CD4-positive, alpha-beta T cell treated with Interleukin-17A for 1 hour (primary cell): Measurements from ENCODE around the gene CMA1.
"Not testable (repeated sequence)": the region's sequence is repeated elsewhere in the genome, so short reads cannot be mapped to it uniquely, and the experiment has no call there.

Experiments used
- DNase-seq: peaks from one replicate; pipeline ENCODE4 v3.0.0-alpha.2; 2020

CMA1 gene, protein sequence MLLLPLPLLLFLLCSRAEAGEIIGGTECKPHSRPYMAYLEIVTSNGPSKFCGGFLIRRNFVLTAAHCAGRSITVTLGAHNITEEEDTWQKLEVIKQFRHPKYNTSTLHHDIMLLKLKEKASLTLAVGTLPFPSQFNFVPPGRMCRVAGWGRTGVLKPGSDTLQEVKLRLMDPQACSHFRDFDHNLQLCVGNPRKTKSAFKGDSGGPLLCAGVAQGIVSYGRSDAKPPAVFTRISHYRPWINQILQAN

DNA sequence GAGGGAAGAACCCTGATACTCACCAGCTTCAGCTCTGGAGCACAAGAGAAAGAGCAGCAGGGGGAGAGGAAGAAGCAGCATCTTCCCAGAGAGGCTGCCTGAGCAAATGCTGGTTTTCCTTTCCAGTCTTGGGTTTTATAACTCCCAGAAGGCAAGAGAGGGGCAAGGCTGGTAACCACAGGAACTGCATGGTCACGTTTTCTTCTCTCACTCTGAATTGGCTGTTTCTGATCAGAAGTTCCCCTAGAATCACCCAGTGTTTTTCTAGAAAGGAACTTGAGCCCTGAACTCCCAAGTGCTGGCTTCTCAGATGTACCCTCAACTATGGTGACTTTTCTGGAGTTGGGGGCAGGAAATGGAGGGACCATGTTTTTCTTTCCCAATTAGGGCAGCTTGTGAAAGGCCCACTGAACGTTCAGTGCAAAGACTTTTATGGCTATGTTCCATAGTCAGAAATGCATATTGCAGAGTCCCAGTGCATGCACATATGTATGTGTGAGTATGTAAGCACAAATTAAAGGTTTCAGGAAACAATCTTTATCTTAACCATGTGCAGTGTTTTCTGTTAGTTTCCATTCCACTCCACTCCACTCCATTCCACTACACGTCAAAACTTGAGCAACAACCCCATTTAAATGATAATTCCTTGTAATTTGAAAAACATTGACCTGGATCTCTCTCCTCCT lies at the start of gene CMA1:
Gene CMA1 (minus strand): TSS at position 111 of the 686 bp plus-strand sequence. CDS start 30 bp downstream, at position 81.
- DNase-seq, result no peak

DNA sequence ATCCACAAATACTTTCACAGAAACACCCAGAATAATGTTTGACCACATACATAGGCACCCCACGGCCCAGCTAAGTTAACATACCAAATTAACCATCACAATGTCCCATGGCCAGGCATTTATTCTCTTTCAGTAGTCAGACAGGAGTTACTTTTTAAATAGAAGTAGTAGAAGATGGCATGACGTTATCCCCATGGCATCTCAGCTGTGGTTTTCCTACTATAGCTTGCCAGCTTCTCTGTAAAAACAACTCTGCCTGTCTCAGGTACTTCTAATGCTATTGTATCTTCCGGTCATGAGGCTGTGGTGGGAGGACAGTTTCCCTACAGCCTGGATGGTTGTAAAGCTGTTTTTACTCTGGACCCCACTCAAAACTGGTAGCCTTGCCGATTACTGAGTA lies 48.7 kb upstream of the CMA1 start:
- no peak for DNase-seq

DNA sequence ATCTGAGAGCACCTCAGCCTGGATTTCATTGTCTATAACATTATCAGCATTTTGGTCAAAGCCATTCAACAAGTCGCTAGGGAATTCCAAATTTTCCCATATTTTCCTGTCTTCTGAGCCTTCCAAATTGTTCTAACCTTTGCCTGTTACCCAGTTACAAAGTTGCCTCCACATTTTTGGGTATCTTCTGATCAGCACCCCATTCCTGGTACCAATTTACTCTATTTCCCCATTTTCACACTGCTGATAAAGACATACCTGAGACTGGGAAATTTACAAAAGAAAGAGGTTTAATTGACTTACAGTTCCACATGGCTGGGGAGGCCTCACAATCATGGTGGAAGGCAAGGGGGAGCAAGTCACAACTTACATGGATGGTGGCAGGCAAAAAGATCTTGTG lies 41.0 kb upstream of the CMA1 start:
- DNase-seq, result not testable (repeated sequence)

DNA sequence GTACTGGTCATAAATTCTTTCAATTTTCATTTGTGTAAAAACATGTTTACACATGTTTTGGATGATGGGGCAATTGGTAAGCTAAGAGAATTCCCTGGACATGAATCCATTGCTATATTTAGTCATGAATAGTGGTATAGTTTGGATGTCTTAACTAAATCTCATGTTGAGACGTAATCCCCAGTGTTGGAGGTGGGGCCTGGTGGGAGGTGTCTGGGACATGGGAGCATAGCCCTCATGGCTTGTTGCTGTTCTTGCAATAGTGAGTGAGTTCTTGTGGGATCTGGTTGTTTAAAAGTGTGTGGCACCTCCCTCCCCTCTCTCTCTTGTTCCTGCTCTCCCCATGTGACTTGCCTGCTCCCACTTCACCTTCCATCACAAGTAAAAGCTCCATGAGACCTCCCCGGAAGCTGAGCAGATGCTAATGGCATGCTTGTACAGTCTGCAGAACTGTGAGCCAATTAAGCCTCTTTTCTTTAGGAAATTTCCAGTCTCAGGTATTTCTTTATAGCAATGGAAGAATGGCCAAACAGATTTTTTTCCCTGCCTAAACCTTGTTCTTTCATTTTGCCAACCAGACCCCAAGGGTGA lies 34.4 kb upstream of the CMA1 start:
- no peak for DNase-seq

DNA sequence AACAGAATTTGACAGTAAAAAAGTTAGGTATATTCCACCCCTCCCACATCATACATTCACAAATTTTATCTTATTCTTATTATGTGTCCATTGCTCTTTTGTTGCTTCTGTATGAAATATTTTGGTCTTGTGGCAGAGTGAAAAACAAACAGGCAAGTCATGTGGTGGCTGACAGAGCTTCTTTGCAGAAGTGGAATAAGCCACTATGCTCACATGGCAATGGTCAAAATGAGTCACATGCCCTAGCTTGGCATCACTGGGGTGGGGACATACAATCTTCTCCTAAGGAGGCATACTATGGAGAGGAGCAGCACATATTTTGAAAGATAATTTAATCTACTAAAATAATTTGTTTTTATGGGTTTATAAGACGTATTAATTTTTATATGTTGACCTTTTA lies 27.7 kb upstream of the CMA1 start:
- no peak for DNase-seq

DNA sequence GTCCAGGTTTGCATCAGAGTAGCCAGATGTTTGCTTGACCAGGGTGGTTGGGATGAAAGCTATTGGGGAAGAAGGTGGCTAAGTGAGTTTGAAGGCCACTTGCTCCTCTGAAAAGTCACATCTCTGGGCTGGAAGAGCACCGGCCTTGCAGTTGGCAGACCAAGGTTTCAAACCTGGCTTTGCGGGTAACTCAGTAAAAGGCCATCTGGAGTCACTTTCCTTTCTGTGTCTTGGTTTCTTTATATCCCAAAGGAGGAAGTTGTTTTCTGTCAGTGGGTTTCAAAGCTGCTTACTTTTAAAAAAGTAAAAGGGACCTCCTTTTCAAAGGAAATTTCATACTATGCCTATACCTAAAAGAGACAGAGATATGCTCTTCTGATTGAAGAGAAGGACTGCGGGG lies 26.2 kb upstream of the CMA1 start:
- no peak for DNase-seq

DNA sequence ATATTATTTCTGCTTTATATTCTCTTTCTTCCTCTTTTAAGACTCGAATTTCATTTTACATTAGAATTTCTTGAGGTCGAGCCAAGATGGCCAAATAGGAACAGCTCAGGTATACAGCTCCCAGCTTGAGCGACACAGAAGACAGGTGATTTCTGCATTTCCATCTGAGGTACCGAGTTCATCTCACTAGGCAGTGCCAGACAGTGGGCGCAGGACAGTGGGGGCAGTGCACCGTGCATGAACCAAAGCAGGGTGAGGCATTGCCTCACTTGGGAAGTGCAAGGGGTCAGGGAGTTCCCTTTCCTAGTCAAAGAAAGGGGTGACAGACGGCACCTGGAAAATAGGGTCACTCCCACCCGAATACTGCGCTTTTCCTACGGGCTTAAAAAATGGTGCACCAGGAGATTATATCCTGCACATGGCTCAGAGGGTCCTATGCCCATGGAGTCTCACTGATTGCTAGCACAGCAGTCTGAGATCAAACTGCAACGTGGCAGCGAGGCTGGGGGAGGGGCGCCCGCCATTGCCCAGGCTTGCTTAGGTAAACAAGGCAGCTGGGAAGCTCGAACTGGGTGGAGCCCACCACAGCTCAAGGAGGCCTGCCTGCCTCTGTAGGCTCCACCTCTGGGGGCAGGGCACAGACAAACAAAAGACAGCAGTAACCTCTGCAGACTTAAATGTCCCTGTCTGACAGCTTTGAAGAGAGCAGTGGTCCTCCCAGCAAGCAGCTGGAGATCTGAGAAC lies 18.0 kb upstream of the CMA1 start:
- DNase-seq, result not testable (repeated sequence)

DNA sequence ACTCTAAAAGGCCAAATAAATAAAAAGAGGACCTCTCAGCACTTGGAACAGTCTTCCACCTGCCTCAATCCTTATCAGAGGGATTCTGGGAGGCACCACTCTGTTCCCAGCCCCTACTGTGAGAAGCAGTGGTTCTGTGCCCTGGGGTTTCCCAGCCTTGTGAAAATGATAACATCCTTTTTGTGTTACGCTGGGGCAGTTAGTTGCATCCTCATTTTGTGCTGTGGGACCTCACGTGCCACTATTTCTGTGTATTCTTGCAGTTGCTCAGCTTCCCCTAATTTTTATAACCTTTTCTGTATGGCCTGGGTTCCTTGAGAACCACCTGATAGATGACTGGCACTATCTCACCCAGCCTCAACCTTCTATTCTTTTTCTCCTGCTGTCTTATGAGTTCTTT lies 10.8 kb upstream of the CMA1 start:
- no peak for DNase-seq

DNA sequence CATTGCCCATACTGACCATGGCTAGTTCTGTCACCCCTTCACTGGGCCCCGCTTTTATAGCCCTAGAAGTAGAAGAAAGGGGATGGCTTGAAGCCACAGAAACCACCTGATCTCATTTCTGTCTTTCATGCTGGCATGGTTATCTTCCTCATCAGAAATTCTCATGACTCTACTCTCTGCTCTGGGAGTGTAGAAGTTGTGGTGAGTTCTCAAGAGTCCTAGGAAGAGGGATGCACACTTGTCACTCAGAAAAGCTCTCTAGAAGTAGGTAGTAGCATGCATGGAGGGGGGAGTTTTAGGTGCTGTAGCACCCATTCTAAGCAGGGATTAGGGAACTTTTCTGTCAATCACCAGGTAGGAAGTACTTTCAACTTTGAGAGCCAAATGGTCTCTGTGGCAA lies 6.1 kb upstream of the CMA1 start:
- no peak for DNase-seq

DNA sequence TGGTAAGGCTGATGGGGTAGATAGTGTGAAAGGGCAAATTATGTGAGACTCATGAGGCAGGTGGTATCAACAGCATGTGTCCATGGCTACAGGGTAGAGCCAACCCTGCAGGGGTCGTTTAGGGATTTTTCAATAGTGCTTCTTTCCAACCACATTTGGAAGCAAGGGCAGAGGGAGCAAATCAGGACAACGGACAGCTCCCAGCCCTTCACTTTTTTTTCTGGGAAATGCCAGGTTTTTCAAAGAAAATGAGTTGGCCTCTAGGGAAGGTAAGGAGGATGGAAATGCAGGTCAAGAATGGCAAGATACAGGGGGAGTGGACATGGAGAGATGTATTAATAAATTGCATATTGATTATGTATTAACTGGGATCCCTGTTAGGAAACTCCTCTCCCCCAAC lies 4.9 kb upstream of the CMA1 start:
- no peak for DNase-seq

DNA sequence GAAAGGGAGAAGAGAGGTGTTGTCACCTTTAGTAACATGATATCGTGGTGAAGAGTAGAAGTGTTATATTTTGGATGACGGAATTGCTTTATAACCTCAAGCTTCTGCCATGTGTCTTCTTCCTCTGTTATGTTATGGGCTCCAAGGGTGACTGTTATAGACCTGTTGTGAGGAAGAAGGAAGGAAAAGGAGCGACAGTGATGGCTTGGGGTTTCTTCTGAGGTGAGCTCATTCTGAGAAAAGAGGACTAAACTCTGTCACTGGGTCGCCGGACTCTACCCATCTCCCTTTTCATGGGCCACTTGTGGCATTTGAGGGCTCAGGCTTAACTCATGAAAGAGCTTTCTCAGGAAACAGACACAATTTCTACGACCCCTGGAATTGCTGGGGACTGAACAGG lies 1.6 kb downstream of the CMA1 start:
- DNase-seq, result no peak

DNA sequence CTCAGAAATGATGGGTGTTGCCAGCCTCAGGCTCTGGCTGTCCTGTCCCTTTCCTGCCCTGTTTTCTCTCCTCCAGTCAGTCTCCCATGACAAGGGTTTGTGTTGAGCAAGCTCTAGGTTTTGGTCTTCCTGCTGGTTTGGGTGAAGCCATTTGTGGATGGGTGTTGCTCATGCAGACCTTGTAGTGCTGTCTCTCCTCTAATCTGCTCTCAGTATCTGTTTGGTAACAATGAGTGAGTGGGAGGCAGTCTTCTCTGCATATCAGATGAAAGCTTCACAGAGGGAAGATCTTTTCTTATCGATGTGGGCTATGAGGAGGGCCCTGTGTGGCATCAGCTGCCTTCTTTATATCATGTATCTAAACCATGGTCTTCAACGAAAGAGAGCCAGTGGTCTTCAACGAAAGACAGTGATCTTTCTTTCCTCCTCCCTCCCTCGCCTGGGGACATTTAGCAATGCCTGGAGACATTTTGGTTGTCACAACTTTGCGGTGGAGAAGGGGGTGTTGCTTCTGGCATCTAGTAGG lies 3.6 kb downstream of the CMA1 start:
- no peak for DNase-seq

DNA sequence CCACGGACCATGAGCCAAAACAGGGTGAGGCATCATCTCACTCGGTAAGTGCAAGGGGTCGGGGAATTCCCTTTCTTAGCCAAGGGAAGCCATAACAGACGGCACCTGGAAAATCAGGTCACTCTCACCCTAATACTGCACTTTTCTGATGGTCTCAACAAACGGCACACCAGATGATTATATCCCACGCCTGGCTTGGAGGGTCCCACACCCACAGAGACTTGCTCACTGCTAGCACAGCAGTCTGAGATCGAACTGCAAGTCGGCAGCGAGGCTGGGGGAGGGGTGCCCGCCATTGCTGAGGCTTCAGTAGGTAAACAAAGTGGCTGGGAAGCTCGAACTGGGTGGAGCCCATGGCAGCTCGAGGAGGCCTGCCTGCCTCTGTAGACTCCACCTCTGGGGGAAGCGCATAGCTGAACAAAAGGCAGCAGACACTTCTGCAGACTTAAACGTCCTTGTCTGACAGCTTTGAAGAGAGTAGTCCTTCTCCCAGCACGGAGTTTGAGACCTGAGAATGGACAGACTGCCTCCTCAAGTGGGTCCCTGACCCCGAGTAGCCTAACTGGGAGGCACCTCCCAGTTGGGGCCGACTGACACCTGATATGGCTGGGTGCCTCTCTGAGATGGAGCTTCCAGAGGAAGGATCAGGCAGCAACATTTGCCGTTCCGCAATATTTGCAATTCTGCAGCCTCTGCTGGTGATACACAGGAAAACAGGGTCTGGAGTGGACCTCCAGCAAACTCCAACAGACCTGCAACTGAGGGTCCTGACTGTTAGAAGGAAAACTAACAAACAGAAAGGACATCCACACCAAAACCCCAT lies 16.3 kb downstream of the CMA1 start:
- DNase-seq, result not testable (repeated sequence)

DNA sequence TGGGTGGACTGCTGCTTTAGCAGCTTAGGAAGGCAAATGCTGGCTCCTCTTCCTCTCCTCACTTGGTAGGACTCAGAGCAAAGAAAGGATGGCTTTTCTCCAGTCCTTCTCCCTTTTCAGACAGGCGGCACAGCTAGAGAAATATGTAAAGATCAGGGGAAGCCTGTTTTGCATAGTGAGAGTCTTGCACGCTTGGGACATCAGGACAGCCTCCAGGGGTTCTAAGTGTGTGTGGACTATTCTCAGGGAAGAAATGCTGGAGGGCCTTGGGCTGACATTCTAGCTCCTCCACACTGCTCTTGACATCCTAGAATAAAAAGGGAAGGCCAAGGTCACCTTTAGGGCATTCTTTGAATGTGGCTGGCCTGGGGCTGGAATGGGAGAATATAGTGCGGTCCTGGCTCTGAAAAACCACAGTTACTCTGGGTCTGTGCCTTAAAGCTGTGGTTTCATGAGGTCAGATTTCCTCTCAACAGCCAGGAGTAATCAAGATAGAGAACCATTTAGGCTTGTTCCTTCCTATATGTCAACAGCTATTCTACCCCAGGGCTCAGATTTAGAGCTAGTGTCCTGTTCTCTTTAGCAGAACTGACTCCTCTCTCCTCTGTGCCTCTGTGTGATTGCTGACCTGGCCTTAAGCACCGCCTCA lies 24.3 kb downstream of the CMA1 start:
- DNase-seq, result peak; percentile 53

DNA sequence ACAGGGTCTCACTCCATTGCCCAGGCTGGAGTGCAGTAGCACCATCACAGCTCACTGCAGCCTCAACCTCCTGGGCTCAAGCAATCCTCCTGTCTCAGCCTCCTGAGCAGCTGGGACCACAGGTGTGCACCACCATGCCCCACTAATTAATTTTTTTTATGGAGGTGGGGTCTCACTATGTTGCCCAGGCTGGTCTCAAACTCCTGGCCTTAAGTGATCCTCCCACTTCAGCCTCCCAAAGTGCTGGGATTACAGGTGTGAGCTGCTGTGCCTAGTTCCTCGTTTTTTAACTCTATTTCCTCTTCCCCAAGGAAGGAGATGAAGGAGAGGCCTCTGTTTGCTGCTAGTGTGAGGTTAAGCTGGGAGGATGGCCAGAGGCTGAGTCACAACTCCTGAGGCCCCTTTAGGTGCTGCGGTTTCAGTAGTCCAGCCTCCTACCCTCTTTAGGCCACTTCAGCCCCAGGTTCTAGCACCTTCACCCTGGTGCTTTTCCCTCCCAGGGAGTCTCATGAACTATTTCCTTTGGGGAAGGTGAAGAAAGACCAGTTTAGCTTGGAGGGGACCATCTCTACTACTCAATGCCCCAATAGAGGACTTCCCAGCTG lies 25.3 kb downstream of the CMA1 start:
- not testable (repeated sequence) for DNase-seq

DNA sequence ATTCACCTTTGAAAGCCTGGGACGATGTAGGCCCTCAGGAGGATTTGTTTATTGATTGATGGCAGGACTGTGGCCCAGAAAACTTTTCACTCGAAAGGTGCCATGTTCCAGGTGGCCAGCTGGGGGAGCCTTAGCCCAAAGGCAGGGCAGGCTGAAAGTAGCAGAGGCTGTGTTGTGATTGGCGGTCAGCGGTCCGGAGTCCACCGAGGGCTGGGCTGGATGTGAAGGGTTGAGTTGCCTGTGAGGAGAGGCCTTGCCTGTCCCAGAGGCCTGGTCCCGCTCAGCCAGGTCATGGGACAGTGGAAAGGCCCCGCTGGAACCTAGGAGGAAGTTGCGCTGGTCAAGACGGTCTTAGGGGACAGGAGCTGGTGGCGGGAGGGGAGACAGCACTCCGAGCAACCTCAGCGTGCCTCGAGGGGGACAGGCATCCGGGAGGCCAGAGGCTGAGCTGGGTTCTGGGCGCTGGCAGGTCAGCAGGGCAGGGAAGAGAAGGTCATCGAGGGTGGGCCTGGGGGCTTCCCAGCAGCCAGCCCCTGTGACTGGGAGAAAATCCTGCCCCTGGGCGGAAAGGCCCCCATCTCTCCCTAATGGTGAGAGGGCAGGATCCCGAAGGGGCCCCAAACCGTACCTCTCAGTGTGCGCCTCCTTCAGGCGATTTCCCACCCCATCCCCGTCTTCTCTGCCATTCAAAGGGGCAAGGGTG lies 26.3 kb downstream of the CMA1 start:
- peak; percentile 54 for DNase-seq

DNA sequence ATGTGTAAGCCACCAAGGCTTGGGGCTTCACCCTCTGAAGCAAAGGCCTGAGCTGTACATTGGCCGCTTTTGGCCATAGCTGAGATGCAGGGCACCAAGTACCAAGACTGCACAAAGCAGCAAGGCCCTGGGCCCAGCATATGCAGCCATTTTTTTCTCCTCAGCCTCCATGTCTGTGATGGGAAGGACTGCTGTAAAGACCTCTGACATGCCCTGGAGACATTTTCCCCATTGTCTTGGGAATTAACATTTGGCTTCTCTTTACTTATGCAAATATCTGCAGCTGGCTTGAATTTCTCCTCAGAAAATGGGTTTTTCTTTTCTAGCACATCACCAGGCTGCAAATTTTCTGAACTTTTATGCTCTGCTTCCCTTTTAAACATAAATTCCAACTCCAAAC lies 28.1 kb downstream of the CMA1 start:
- DNase-seq, result not testable (repeated sequence)

DNA sequence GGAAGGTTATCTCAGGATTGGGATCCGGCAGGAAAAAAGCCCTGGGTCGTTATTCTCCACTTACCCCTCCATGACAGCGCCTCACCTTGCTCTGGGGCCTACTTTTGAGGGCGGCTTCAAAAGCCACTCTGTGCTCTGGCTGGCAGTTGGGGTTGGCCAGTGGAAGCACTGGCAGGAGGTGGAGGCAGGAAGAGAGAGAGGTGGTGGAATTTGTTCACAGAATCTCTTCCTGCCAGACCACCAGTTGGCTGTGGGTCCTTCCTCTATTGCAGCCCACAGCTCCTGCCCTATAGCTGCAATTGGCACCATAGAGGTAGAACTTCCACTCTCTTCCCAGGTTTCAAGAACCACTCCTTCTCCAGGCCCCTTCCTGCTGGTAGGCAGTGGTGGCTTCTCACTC lies 32.8 kb downstream of the CMA1 start:
- no peak for DNase-seq

DNA sequence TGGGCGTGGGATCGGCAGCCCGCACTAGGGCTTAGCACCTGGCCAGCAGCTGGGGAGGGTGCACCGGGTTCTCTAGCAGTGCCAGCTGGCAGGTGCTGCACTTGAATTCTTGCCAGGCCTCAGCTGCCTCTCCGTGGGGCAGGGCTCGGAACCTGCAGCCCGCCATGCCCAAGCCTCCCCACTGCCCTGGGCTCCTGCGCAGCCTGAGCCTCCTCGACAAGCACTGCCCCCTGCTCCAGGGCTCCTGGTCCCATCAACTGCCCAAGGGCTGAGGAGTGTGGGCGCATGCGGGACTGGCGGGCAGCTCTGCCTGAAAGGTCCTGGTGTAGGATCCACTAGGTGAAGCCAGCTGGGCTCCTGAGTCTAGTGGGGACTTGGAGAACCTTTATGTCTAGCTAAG lies 34.9 kb downstream of the CMA1 start:
- no peak for DNase-seq

DNA sequence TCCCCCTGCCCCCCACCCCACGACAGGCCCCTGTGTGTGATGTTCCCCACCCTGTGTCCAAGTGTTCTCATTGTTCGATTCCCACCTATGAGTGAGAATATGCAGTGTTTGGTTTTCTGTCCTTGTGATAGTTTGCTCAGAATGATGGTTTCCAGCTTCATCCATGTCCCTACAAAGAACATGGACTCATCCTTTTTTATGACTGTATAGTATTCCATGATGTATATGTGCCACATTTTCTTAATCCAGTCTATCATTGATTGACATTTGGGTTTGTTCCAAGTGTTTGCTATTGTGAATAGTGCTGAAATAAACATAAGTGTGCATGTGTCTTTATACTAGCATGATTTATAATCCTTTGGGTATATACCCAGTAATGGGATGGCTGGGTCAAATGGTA lies 37.6 kb downstream of the CMA1 start:
- DNase-seq, result not testable (repeated sequence)

DNA sequence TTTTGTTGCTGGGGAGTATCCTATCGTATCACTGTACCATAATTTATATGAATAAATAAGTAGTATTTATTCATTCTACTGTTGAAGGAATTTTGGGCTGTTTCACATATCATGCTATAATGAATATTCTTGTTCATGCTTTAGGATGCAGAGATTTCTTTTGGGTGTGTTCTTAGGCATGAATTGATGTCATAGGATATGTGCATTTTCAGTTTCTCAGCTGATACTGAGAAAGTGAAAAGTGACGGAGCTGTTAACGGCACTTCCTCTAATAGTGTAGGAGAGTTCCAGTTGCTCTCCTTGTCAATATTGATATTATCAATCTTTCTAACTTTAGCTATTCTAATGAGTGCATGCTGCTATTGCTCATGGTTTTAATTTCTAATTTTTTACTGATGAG lies 42.3 kb downstream of the CMA1 start:
- DNase-seq, result no peak
